Retinal pigment epithelial cell (primary cell): ENCODE measurements around the gene KIF21B.
"Not testable (repeated sequence)": the region's sequence is repeated elsewhere in the genome, so short reads cannot be mapped to it uniquely, and the experiment has no call there.

Experiments used
- DNase-seq: peaks from one replicate; pipeline ENCODE4 v3.0.0-alpha.2; 2010; ENCODE audit warnings: low read depth
- H3K4me3 ChIP-seq: 2 replicates; pipeline ENCODE4 v1.5.1; 2011; ENCODE audit warnings: mild to moderate bottlenecking, low read length, control low read depth, moderate library complexity
- TF ChIP-seq, protein P1 (sequence below): conservative IDR thresholded peaks from 2 replicates; pipeline ENCODE4 v1.5.1; 2011; ENCODE audit warnings: low read depth, low read length, control low read depth, inconsistent platforms

KIF21B gene

DNA sequence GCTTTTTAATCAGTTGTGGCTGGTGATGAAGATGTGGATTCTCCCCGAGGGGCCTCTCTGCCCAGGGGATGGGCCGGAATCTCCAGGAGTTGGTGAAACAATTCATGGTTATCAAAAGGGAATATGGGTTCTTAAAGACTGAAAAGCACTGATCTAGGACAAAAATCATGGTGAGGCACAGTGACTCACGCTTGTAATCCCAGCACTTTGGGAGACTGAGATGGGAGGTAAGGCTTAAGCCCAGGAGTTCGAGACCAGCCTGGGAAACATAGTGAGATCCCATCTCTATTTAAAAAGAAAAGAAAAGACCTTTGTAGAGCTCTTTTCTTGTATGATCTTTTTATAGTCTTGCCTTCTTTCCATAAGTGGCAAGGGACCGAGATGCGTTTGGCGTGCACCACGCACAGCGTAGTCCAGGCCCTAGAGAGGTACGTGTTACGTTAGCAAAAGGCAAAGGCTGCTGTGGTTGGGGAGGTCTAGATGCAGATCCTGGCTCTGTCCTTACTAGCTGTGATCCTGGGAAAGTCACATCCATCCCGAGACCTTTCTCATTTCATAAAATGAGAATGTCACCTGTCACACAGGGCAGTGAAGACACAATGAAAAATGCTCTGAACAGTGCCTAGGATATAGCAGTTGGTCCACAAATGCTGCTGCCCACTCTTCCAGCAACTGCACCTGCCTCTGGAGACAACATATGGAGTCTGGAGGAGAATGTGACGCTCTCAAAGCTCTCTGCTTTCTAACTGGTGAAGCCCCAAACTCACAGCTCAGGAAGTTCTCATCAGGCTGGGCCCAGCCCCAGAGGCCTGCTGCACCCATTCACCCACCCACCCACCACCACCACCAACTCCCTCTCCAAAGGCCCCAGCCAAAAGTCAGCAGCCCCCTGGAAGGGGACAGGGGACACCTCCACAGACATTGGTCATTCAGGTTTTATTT, 54.8 kb downstream of the KIF21B start:
- no peak overlapping the region for H3K4me3 ChIP-seq
- TF ChIP-seq, protein P1, sequence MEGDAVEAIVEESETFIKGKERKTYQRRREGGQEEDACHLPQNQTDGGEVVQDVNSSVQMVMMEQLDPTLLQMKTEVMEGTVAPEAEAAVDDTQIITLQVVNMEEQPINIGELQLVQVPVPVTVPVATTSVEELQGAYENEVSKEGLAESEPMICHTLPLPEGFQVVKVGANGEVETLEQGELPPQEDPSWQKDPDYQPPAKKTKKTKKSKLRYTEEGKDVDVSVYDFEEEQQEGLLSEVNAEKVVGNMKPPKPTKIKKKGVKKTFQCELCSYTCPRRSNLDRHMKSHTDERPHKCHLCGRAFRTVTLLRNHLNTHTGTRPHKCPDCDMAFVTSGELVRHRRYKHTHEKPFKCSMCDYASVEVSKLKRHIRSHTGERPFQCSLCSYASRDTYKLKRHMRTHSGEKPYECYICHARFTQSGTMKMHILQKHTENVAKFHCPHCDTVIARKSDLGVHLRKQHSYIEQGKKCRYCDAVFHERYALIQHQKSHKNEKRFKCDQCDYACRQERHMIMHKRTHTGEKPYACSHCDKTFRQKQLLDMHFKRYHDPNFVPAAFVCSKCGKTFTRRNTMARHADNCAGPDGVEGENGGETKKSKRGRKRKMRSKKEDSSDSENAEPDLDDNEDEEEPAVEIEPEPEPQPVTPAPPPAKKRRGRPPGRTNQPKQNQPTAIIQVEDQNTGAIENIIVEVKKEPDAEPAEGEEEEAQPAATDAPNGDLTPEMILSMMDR: no peak
- DNase-seq: no peak

DNA sequence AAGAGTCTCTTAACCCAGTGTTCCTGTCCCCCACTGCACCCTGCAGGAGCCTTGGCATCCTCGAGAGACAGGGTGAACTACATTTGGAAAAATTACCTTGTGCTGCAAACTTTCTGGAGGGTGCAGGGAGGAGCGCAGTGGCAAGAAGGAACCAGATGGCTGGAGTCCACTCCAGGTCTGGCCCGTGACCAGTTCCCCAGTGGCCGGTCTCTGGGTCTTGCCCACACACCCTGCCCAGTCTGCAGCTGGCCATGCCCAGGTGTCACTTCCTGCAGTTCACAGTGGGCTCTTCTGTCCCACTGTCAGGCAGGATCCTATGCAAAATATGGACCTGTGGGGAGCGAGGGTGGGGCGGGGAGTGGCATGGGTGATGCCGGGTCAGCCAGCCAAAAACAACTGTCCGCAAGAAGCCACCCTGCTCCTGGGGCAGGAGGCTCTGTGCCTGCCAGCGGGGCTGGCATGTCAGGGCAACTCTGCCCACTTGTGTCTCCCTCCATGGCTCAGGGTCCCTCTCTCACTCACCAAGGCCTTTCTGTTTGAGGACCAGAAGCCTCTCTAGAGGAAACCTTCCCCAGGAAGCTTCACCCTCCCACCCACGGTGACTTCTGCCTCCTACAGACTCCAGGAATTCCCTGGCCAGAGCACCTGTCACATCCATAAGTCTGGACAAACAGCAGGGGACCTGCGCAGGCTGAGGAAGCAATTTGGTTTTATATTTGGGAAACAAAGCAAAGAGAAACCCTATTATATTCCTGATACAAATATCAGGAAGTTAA, 55.6 kb downstream of the KIF21B start:
- TF ChIP-seq, protein P1: no peak
- no peak overlapping the region for H3K4me3 ChIP-seq
- no peak for DNase-seq

GRCh38 chr1:200966934-200967333, 56.6 kb downstream of the KIF21B start:
- H3K4me3 ChIP-seq: no peak overlapping the region
- no peak for DNase-seq
- TF ChIP-seq, protein P1: no peak

DNA sequence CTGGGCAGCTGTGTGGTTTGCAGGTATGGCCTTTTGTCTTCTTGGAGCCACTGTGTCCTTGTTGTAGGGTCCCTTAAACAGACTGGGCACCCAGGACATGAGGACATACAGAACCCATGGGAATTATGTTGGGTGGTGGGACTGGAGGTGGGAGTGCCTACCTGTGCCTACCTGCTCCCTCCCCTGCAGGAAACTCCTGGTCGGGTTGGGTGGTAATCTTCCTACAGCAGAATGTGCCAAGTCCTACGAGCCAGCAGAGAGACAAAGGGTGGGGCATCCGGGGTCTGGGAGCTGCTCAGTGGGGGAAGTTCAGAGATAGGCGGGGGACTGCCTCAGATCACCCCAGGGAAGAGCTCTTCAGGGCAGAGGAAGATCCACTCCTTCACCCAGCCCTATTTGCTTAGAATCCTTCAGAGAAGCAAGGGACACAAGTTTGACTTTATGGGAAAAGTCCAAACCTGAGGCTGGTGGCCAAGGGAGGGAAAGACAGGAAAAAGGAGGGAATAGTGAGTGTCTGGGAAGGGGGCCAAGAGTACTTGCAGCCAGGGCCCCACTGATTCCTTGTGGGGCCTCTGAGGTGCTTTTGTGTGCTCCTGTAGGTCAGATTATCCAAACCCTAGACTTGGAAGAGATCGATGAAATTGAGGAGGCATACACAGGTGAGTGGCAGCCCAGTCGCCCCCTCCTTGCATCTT, 58.3 kb downstream of the KIF21B start:
- TF ChIP-seq, protein P1: no peak
- DNase-seq: no peak
- no peak overlapping the region for H3K4me3 ChIP-seq

DNA sequence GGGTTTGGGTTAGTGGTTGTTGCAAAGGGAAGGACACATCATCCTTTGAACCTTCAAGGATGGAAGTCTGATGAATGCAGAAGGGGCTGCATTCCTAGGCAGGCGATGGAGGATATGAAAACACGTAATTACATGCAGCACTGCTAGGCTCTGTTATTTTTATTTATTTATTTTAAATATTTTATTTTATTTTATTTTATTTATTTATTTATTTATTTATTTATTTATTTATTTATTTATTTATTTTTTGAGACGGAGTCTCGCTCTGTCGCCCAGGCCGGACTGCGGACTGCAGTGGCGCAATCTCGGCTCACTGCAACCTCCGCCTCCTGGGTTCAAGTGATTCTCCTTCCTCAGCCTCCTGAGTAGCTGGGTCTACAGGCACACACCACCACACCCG, 59.6 kb downstream of the KIF21B start:
- DNase-seq: not testable (repeated sequence)

DNA sequence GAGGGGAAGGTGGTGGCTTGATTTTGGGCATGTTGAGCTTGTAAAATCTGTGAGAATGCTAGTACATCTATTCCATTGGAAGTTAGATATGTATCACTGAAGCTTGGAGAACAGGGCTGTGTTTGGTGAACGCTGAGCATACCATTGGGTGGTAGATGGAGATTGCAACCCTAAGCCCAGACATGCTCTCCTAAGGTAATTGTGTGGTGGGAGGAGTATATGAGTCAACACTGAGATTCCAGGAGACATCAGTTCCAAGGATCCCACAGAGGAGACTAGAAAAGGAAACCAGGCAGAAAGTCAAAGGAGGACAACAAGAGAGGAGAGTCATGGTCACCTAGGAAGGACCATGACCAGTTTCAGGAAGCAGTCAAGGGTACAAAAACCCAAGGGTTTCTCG, 60.4 kb downstream of the KIF21B start:
- TF ChIP-seq, protein P1: no peak
- DNase-seq: no peak
- H3K4me3 ChIP-seq: no peak overlapping the region

More for the DNA sequence above, 59.6 kb downstream of the KIF21B start:
- not testable (repeated sequence) for H3K4me3 ChIP-seq

- TF ChIP-seq, protein P1: no peak
- DNase-seq: no peak
- H3K4me3 ChIP-seq: no peak overlapping the region
Measured at GRCh38 chr1:200962631-200963030, 60.9 kb downstream of the KIF21B start.

GRCh38 chr1:200962151-200962550, 61.4 kb downstream of the KIF21B start:
- DNase-seq, H3K4me3 ChIP-seq: not testable (repeated sequence)
